Activated CD4-positive, alpha-beta T cell treated with anti-CD3 and anti-CD28 coated beads, Interleukin-2, amount 50 U/mL, for 16 hours (primary cell): ENCODE measurements around the gene EPS8.
"Not testable (repeated sequence)": the region's sequence is repeated elsewhere in the genome, so short reads cannot be mapped to it uniquely, and the experiment has no call there.

Source experiments
- DNase-seq: peaks from one replicate; pipeline ENCODE4 v3.0.0-alpha.2; 2020

EPS8 gene

GRCh38 chr12:15634010-15634683 is 155.0 kb downstream of the EPS8 start:
- no peak for DNase-seq

GRCh38 chr12:15633201-15633600 is 156.0 kb downstream of the EPS8 start:
- DNase-seq: no peak

GRCh38 chr12:15632708-15633107 is 156.5 kb downstream of the EPS8 start:
- no peak for DNase-seq

- DNase-seq: no peak
These were observed 158.0 kb downstream of the EPS8 start for GRCh38 chr12:15631007-15631715.

- DNase-seq: no peak
These were observed 159.4 kb downstream of the EPS8 start for GRCh38 chr12:15629761-15630160.

GRCh38 chr12:15629108-15629507 is 160.1 kb downstream of the EPS8 start:
- DNase-seq: no peak

- DNase-seq: no peak
These were observed 160.9 kb downstream of the EPS8 start for GRCh38 chr12:15627995-15628945.

GRCh38 chr12:15625075-15625474 is 164.1 kb downstream of the EPS8 start:
- DNase-seq: no peak

GRCh38 chr12:15620741-15621539 is 168.2 kb downstream of the EPS8 start:
- no peak for DNase-seq

- DNase-seq: not testable (repeated sequence)
These were observed 172.7 kb downstream of the EPS8 start for GRCh38 chr12:15616495-15616894.

GRCh38 chr12:15613981-15614380 is 175.2 kb downstream of the EPS8 start:
- DNase-seq: no peak

- DNase-seq: no peak
These were observed 180.2 kb downstream of the EPS8 start for GRCh38 chr12:15608941-15609340.

GRCh38 chr12:15608406-15608805 is 180.8 kb downstream of the EPS8 start:
- DNase-seq: no peak

- no peak for DNase-seq
These were observed 183.2 kb downstream of the EPS8 start for GRCh38 chr12:15605881-15606590.

GRCh38 chr12:15603474-15604085 is 185.6 kb downstream of the EPS8 start:
- no peak for DNase-seq

- no peak for DNase-seq
These were observed 187.0 kb downstream of the EPS8 start for GRCh38 chr12:15602051-15602672.

GRCh38 chr12:15601210-15601800 is 187.9 kb downstream of the EPS8 start:
- DNase-seq: no peak

GRCh38 chr12:15600223-15600935 is 188.8 kb downstream of the EPS8 start:
- DNase-seq: no peak

GRCh38 chr12:15599266-15600037 is 189.7 kb downstream of the EPS8 start:
- no peak for DNase-seq
